Right hindlimb (tissue), 1 donor: Measurements from ENCODE around the gene FAM209A.
"Not testable (repeated sequence)": the region's sequence is repeated elsewhere in the genome, so short reads cannot be mapped to it uniquely, and the experiment has no call there.

ENCODE experiments used
- DNase-seq: peaks from one replicate; pipeline ENCODE4 v3.0.0-alpha.2; 2018

The FAM209A gene

GRCh38 chr20:56524444-56524843, at the start of gene FAM209A:
TSS of gene FAM209A (plus strand) at chr20:56524744. CDS start at chr20:56524809, 65 bp downstream.
- not testable (repeated sequence) for DNase-seq

GRCh38 chr20:56483970-56484369, 40.6 kb upstream of the FAM209A start:
- DNase-seq = no peak

- DNase-seq = no peak
These were observed 37.3 kb upstream of the FAM209A start for GRCh38 chr20:56487216-56487615.

GRCh38 chr20:56488566-56488965, 36.0 kb upstream of the FAM209A start:
- DNase-seq = no peak

GRCh38 chr20:56501116-56501515, 23.4 kb upstream of the FAM209A start:
- DNase-seq = no peak

- no peak for DNase-seq
These were observed 20.6 kb upstream of the FAM209A start for GRCh38 chr20:56503916-56504315.

GRCh38 chr20:56504373-56505005, 20.1 kb upstream of the FAM209A start:
- DNase-seq = no peak

GRCh38 chr20:56506103-56506502, 18.4 kb upstream of the FAM209A start:
- DNase-seq = no peak

GRCh38 chr20:56511926-56512325, 12.6 kb upstream of the FAM209A start:
- DNase-seq = no peak

- no peak for DNase-seq
These were observed 11.1 kb upstream of the FAM209A start for GRCh38 chr20:56513161-56514150.

GRCh38 chr20:56516631-56517030, 7.9 kb upstream of the FAM209A start:
- no peak for DNase-seq

- no peak for DNase-seq
These were observed 7.3 kb upstream of the FAM209A start for GRCh38 chr20:56517211-56517610.

- no peak for DNase-seq
These were observed 6.9 kb upstream of the FAM209A start for GRCh38 chr20:56517641-56518040.

GRCh38 chr20:56518126-56518525, 6.4 kb upstream of the FAM209A start:
- no peak for DNase-seq

GRCh38 chr20:56518721-56519398, 5.7 kb upstream of the FAM209A start:
- no peak for DNase-seq

GRCh38 chr20:56519551-56519950, 5.0 kb upstream of the FAM209A start:
- DNase-seq = no peak

GRCh38 chr20:56520180-56520579, 4.4 kb upstream of the FAM209A start:
- no peak for DNase-seq

- DNase-seq = not testable (repeated sequence)
These were observed 3.7 kb upstream of the FAM209A start for GRCh38 chr20:56520746-56521354.

GRCh38 chr20:56522311-56522710, 2.2 kb upstream of the FAM209A start:
- no peak for DNase-seq

GRCh38 chr20:56527521-56527920, 3.0 kb downstream of the FAM209A start:
- no peak for DNase-seq

- not testable (repeated sequence) for DNase-seq
These were observed 8.4 kb downstream of the FAM209A start, which contains the start of gene FAM209B for GRCh38 chr20:56532946-56533345. TSS of gene FAM209B (plus strand) at chr20:56533246. CDS start at chr20:56533342, 96 bp downstream.

- no peak for DNase-seq
These were observed 13.5 kb downstream of the FAM209A start for GRCh38 chr20:56537997-56538396.

GRCh38 chr20:56540415-56540814, 15.9 kb downstream of the FAM209A start:
- no peak for DNase-seq
